ENCODE data around the gene ZNF280C. TPM values are rescaled to one million over a fixed set of nuclear protein-coding genes. Genes with fewer than 3 reads are reported as not detected.

The ZNF280C gene
- total and polyA plus RNA-seq, 11 donors: 0.67 to 2.6 (median 1.7) TPM

- TF ChIP-seq POLR2A (IDR thresholded peaks at IDR 0.05) (no peak), CTCF (IDR thresholded peaks at IDR 0.05) (no peak)
- DNase-seq (no peak), ATAC-seq (no peak)
- Histone ChIP-seq H3K27ac (no peak overlapping the region), H3K36me3 (no peaks in the 10 kb centered on the region), H3K4me1 (no peaks in the 10 kb centered on the region), H3K27me3 (peaks cover 0 to 12% (median 0%) of the 10 kb centered on the region in 9 donors), H3K9me3 (peaks cover 0 to 5% (median 0%) of the 10 kb centered on the region in 12 donors), H3K4me3 (no peak overlapping the region)
- 77 to 89% (median 82%) methylated on average over 3 of the region's 3 CpGs for WGBS, 4 donors
- intact Hi-C loops (cut with DNase I): no loop called here
Measured at GRCh38 chrX:130296297-130296678, 27.6 kb upstream of the ZNF280C start.

GRCh38 chrX:130295519-130296296 is 27.0 kb upstream of the ZNF280C start:
- TF ChIP-seq CTCF (IDR thresholded peaks at IDR 0.05): no peak
- TF ChIP-seq POLR2A (IDR thresholded peaks at IDR 0.05): no peak
- Histone ChIP-seq H3K4me3 (no peak overlapping the region), H3K4me1 (no peaks in the 10 kb centered on the region), H3K27ac (no peak overlapping the region), H3K27me3 (peaks cover 0 to 12% (median 0%) of the 10 kb centered on the region in 9 donors), H3K9me3 (peaks cover 0 to 5% (median 0%) of the 10 kb centered on the region in 12 donors), H3K36me3 (no peaks in the 10 kb centered on the region)
- ATAC-seq (no peak), DNase-seq (no peak)
- intact Hi-C loops (cut with DNase I): no loop called here
- WGBS, 4 donors: 47 to 84% (median 67%) methylated on average over 5 of the region's 5 CpGs

- ATAC-seq: no peak
- DNase-seq: no peak
- H3K27ac ChIP-seq: no peak overlapping the region
- H3K9me3 ChIP-seq: peaks cover 0 to 5% (median 0%) of the 10 kb centered on the region in 12 donors
- no peaks in the 10 kb centered on the region for H3K27me3 ChIP-seq
- TF ChIP-seq POLR2A (IDR thresholded peaks at IDR 0.05): no peak
- no peak for TF ChIP-seq CTCF (IDR thresholded peaks at IDR 0.05)
- WGBS, 4 donors: 69 to 83% (median 78%) methylated on average over 11 of the region's 11 CpGs
- no peak overlapping the region for H3K4me3 ChIP-seq
- intact Hi-C loops (cut with DNase I): no loop called here
- H3K4me1 ChIP-seq: no peaks in the 10 kb centered on the region
- H3K36me3 ChIP-seq: no peaks in the 10 kb centered on the region
Measured at GRCh38 chrX:130287071-130287770, 18.5 kb upstream of the ZNF280C start.

- TF ChIP-seq POLR2A (IDR thresholded peaks at IDR 0.05): no peak
- no peak for TF ChIP-seq CTCF (IDR thresholded peaks at IDR 0.05)
- no peaks in the 10 kb centered on the region for H3K9me3 ChIP-seq
- H3K27ac ChIP-seq: no peak overlapping the region
- H3K4me1 ChIP-seq: no peaks in the 10 kb centered on the region
- H3K27me3 ChIP-seq: peaks cover 0 to under 1% (median 0%) of the 10 kb centered on the region in 9 donors
- intact Hi-C loops (cut with DNase I): no loop called here
- DNase-seq: no peak
- 53 to 85% (median 75%) methylated on average over 2 of the region's 2 CpGs for WGBS, 4 donors
- H3K36me3 ChIP-seq: no peaks in the 10 kb centered on the region
- H3K4me3 ChIP-seq: no peak overlapping the region
- no peak for ATAC-seq
Measured at GRCh38 chrX:130285710-130286109, 17.0 kb upstream of the ZNF280C start.

Data from heart left ventricle (tissue), 16 donors.